Subcutaneous adipose tissue (tissue), 4 donors: ENCODE data around the gene NEU3. TPM values are rescaled to one million over a fixed set of nuclear protein-coding genes. Genes with fewer than 3 reads are reported as not detected.

Experiments used
- total RNA-seq, 4 donors: library from RNA; depleted of rRNA; stranded (reverse); fragments of >200 nt; gene quantifications; one replicate each; pipeline ENCODE4 v1.1.0, GENCODE V29; 2016
- TF ChIP-seq, protein P1 (sequence below): fragments of 450-650 bp; IDR thresholded peaks from one replicate; pipeline ENCODE4 v1.5.1; 2016; ENCODE audit warnings: low read depth, mild to moderate bottlenecking, control low read depth, antibody characterized with exemption, moderate library complexity

Gene NEU3
- total RNA-seq, 4 donors from 2014 or later: 7.9 to 16.5 (median 9.9) TPM

DNA sequence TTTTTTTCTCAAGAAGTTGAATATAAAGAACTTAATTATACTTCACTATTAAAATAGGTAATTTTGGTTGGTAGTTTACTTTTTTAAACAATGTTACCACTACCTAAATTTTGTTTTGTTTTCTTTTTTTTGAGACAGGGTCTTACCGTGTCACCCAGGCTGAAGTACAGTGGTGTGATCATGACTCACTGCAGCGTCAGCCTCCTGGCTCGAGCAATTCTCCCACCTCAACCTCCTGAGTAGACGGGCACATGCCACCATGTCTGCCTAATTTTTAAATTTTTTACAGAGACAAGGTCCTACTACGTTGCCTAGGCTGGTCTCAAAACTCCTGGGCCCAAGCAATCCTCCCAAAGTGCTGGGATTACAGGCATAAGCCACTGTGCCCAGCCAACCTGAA lies 22.1 kb upstream of the NEU3 start:
- TF ChIP-seq, protein P1, sequence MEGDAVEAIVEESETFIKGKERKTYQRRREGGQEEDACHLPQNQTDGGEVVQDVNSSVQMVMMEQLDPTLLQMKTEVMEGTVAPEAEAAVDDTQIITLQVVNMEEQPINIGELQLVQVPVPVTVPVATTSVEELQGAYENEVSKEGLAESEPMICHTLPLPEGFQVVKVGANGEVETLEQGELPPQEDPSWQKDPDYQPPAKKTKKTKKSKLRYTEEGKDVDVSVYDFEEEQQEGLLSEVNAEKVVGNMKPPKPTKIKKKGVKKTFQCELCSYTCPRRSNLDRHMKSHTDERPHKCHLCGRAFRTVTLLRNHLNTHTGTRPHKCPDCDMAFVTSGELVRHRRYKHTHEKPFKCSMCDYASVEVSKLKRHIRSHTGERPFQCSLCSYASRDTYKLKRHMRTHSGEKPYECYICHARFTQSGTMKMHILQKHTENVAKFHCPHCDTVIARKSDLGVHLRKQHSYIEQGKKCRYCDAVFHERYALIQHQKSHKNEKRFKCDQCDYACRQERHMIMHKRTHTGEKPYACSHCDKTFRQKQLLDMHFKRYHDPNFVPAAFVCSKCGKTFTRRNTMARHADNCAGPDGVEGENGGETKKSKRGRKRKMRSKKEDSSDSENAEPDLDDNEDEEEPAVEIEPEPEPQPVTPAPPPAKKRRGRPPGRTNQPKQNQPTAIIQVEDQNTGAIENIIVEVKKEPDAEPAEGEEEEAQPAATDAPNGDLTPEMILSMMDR: no peak

DNA sequence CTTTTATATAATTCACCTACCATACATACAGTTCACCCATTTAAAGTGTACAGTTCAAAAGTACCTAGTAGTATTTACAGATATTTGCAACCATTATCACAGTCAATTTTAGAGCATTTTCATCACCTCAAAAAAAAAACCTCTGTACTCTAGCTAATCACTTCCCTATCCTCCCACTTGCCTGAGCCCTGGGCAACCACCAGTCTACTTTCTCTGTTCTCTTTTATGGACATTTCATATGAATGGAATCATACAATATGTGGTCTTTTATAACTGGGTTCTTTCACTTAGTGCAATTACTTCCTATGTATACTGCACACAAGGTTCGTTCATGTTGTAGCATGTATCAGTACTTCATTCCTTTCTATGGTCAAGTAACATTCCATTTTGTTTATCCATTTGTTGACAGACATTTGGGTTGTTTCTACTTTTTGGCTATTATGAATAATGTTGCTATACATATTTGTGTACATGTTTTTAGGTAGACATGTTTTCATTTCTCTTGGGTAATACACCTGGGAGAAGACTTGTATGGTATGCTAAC lies 17.8 kb upstream of the NEU3 start:
- TF ChIP-seq, protein P1: no peak

GRCh38 chr11:74971424-74971823 lies 17.3 kb upstream of the NEU3 start:
- TF ChIP-seq, protein P1: no peak

GRCh38 chr11:74978041-74978440 lies 10.7 kb upstream of the NEU3 start:
- TF ChIP-seq, protein P1: no peak

- TF ChIP-seq, protein P1: no peak
Observed at GRCh38 chr11:74980634-74981033, 8.1 kb upstream of the NEU3 start.

DNA sequence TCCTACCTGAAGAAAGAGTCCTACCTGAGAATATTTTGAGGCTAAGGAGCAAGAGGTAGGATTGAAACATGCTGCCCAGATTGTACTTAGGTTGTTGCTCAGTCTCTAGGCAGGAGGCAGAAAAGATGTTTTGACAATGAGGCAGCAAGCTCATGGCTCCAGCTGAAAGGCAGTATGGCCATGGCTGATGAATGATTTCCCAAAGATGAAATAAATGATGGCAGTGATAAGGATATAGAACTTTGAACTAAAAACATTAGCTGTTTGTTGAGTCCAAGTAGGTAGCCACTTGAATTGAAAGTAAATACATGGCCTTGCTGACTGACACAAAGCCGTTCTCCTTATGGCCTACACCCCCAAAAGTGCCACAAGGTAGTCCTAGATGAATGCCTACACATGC lies 6.8 kb upstream of the NEU3 start:
- TF ChIP-seq, protein P1: no peak

- TF ChIP-seq, protein P1: no peak
Observed at GRCh38 chr11:74984070-74984469, 4.7 kb upstream of the NEU3 start.
